ENCODE measurements around the gene ABTB2.

DNA sequence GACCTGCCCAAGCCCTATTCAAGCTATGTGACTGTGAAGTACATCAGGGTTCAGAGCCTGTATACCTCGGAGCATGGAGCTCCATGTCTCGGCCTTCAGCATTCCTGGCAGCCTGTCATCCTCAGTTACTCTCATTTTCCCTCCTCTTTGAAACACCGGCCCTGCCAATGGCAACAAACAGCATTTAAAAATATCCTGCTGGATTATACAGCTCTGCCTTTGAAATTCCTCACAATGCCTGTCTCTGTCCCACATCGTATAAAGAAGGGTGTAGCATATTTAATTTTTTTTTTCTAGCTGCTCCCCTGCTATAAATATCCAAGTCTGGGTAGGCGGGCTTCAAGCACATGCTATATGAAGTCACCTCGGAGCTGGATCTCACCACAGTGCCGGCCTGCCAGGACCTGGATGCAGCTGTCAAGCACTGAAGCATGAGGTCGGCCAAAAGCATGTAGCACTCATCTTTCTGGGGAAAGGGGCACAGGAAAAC is 11.8 kb downstream of the ABTB2 start:
- TF ChIP-seq SUZ12 (IDR thresholded peaks at IDR 0.05) = no peak
- TF ChIP-seq, protein P1, sequence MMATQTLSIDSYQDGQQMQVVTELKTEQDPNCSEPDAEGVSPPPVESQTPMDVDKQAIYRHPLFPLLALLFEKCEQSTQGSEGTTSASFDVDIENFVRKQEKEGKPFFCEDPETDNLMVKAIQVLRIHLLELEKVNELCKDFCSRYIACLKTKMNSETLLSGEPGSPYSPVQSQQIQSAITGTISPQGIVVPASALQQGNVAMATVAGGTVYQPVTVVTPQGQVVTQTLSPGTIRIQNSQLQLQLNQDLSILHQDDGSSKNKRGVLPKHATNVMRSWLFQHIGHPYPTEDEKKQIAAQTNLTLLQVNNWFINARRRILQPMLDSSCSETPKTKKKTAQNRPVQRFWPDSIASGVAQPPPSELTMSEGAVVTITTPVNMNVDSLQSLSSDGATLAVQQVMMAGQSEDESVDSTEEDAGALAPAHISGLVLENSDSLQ (IDR thresholded peaks at IDR 0.05) = no peak
- no peak for TF ChIP-seq SP1 (IDR thresholded peaks at IDR 0.05)
- no peak for TF ChIP-seq BHLHE40 (IDR thresholded peaks at IDR 0.05; ENCODE audit: borderline replicate concordance)
- no peak for TF ChIP-seq L3MBTL2 (conservative IDR thresholded peaks at IDR 0.05)
- TF ChIP-seq ELF4 (IDR thresholded peaks at IDR 0.05) = no peak

All from HEK293T (cell line).